Memory B cell (primary cell): ENCODE data around the gene EML6.
A peak's percentile ranks its signal among the peaks of the same experiment; 100 is the strongest.

ENCODE experiments used
- ATAC-seq: fragments of 150-1000 bp; cut with Tn5 transposase; 2 replicates; pipeline ENCODE4 v1.10.0; 2021; ENCODE audit warnings: low read depth, mild to moderate bottlenecking, moderate library complexity
- DNase-seq, 2 donors: peaks; one replicate each; pipeline ENCODE4 v3.0.0; 2022; ENCODE audit warnings: low spot score in 2 of 2
- H3K27ac Mint-ChIP-seq: one replicate; pipeline ENCODE4 v1.8.0; 2022; ENCODE audit warnings: mild to moderate bottlenecking, moderate library complexity, mixed read lengths
- H3K27me3 Mint-ChIP-seq: one replicate; pipeline ENCODE4 v1.8.0; 2022; ENCODE audit warnings: mixed read lengths
- H3K36me3 Mint-ChIP-seq: one replicate; pipeline ENCODE4 v1.8.0; 2022; ENCODE audit warnings: mild to moderate bottlenecking, mixed read lengths
- H3K4me1 Mint-ChIP-seq: one replicate; pipeline ENCODE4 v1.8.0; 2022; ENCODE audit warnings: mixed read lengths
- H3K4me3 Mint-ChIP-seq: one replicate; pipeline ENCODE4 v1.8.0; 2022; ENCODE audit warnings: mild to moderate bottlenecking, moderate library complexity, mixed read lengths
- H3K9me3 Mint-ChIP-seq: one replicate; pipeline ENCODE4 v1.8.0; 2022; ENCODE audit warnings: mixed read lengths

EML6 gene

GRCh38 chr2:55019526-55020258 is 296.2 kb downstream of the EML6 start:
- H3K4me3 Mint-ChIP-seq: no peak overlapping the region
- DNase-seq (no peak), ATAC-seq (peak; percentile 84)
- no peaks in the 10 kb centered on the region for H3K9me3 Mint-ChIP-seq
- peak overlapping the region; percentile 77 for H3K27ac Mint-ChIP-seq
- peaks cover 23% of the 10 kb centered on the region for H3K4me1 Mint-ChIP-seq
- no peaks in the 10 kb centered on the region for H3K27me3 Mint-ChIP-seq
- no peaks in the 10 kb centered on the region for H3K36me3 Mint-ChIP-seq
